Loucy (cell line): Measurements from ENCODE around the gene ANP32A.

Source experiments
- H2AFZ ChIP-seq: fragments of 200-600 bp; sonication (generic); 2 replicates; pipeline ENCODE4 v1.6.0; 2016; ENCODE audit warnings: antibody characterized with exemption, mild to moderate bottlenecking, low read length, moderate library complexity
- H3F3A ChIP-seq: fragments of 200-600 bp; 2 replicates; pipeline ENCODE4 v1.6.0; 2016; ENCODE audit warnings: antibody characterized with exemption, low read depth, mild to moderate bottlenecking
- H3K27me3 ChIP-seq: fragments of 200-600 bp; sonication (generic); 2 replicates; pipeline ENCODE4 v1.6.1; 2014; ENCODE audit warnings: low read length, mild to moderate bottlenecking; ENCODE audit not compliant: insufficient read depth, poor library complexity, severe bottlenecking
- H3K36me3 ChIP-seq: fragments of 200-600 bp; sonication (generic); 2 replicates; pipeline ENCODE4 v1.6.1; 2016; ENCODE audit warnings: low read length; ENCODE audit not compliant: insufficient read depth
- H3K4me1 ChIP-seq: fragments of 200-600 bp; sonication (generic); 2 replicates; pipeline ENCODE4 v1.5.1; 2014; ENCODE audit warnings: low read length, mild to moderate bottlenecking; ENCODE audit not compliant: insufficient read depth, poor library complexity, severe bottlenecking
- H3K4me2 ChIP-seq: fragments of 200-600 bp; sonication (generic); 2 replicates; pipeline ENCODE4 v1.6.0; 2014; ENCODE audit warnings: antibody characterized with exemption, low read length, low read depth, mild to moderate bottlenecking; ENCODE audit not compliant: poor library complexity, severe bottlenecking
- H3K4me3 ChIP-seq: fragments of 200-600 bp; sonication (generic); 2 replicates; pipeline ENCODE4 v1.5.1; 2014; ENCODE audit warnings: low read length, mild to moderate bottlenecking, mixed read lengths; ENCODE audit not compliant: poor library complexity, severe bottlenecking
- H3K79me2 ChIP-seq: fragments of 200-600 bp; sonication (generic); 2 replicates; pipeline ENCODE4 v1.6.1; 2014; ENCODE audit warnings: low read length; ENCODE audit not compliant: insufficient read depth
- H3K9ac ChIP-seq: fragments of 200-600 bp; sonication (generic); 2 replicates; pipeline ENCODE4 v1.6.0; 2014; ENCODE audit warnings: mild to moderate bottlenecking, low read depth, low read length, moderate library complexity; ENCODE audit not compliant: poor library complexity, severe bottlenecking
- H3K9me2 ChIP-seq: fragments of 200-600 bp; sonication (generic); replicated peaks from 2 replicates; pipeline ENCODE4 v1.6.1; 2016; ENCODE audit warnings: low read depth, low read length, mixed read lengths
- H3K9me3 ChIP-seq: fragments of 200-600 bp; sonication (generic); 2 replicates; pipeline ENCODE4 v1.6.1; 2014; ENCODE audit warnings: mild to moderate bottlenecking, antibody characterized with exemption, low read length, low read depth; ENCODE audit not compliant: insufficient read depth
- H4K20me1 ChIP-seq: fragments of 200-600 bp; sonication (generic); 2 replicates; pipeline ENCODE4 v1.6.0; 2014; ENCODE audit warnings: antibody characterized with exemption, low read length, mild to moderate bottlenecking; ENCODE audit not compliant: insufficient read depth, poor library complexity, severe bottlenecking
- CTCF ChIP-seq: fragments of 200-600 bp; sonication (generic); conservative IDR thresholded peaks from 2 replicates; pipeline ENCODE4 v1.5.1; 2014; ENCODE audit warnings: mild to moderate bottlenecking, antibody characterized with exemption, low read length
- EZH2phosphoT487 ChIP-seq: fragments of 200-600 bp; IDR thresholded peaks from 2 replicates; pipeline ENCODE4 v1.6.1; 2018; ENCODE audit warnings: antibody characterized with exemption, mild to moderate bottlenecking, moderate library complexity, borderline replicate concordance

Gene ANP32A

GRCh38 chr15:68776477-68777270 lies 44.0 kb downstream of the ANP32A start:
- H3K27me3 ChIP-seq, result no peaks in the 10 kb centered on the region
- no peak overlapping the region for H3K9ac ChIP-seq
- H3K4me3 ChIP-seq, result no peak overlapping the region
- no peaks in the 10 kb centered on the region for H3K9me2 ChIP-seq
- no peak overlapping the region for H3K4me2 ChIP-seq
- no peaks in the 10 kb centered on the region for H3F3A ChIP-seq
- no peaks in the 10 kb centered on the region for H3K4me1 ChIP-seq
- H2AFZ ChIP-seq, result no peak overlapping the region
- H3K9me3 ChIP-seq, result no peaks in the 10 kb centered on the region
- no peaks in the 10 kb centered on the region for H3K79me2 ChIP-seq
- TF ChIP-seq EZH2phosphoT487, result no peak
- H3K36me3 ChIP-seq, result peaks cover 48% of the 10 kb centered on the region
- H4K20me1 ChIP-seq, result no peaks in the 10 kb centered on the region

DNA sequence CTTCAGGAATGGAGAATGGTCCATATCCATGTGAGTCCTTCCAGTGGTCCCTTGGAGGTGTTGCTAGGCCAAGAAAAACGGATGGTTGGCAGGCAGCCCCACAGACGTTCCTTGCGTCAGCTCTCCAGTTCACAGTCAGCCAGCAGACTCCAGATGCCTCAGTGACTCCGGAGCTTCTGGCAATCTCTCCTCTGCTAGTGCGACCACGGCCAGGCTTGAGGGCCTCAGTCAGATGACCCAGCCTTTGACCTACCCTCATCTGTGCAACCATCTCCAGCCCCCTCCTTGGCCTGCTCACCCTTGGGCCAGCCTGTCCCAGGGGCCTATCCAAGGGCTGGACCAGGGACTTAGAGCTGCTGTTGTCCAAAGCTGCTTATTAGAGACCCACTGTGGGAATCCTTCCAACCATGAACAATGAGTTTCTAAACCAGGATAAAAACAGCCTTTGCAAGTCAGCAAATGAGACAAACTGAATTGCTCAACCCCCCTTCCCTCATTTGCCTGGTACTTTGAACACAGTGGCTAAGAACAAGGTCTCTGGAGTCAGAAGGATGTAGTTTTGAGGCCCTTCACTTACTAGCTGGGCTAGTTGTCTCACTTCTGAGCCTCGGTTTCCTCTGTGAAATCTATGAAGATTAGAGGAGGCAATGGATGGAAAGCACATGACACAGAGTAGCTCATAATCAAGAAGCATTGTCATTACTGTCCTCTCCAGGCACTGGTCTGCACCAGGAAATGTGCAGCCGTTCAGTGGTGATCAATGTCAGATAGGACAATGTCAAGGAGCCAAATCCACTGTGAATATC lies 44.8 kb downstream of the ANP32A start:
- H3K79me2 ChIP-seq, result no peaks in the 10 kb centered on the region
- no peak overlapping the region for H3K9ac ChIP-seq
- H3K4me3 ChIP-seq, result no peak overlapping the region
- no peak for TF ChIP-seq EZH2phosphoT487
- TF ChIP-seq CTCF, result no peak
- H3F3A ChIP-seq, result no peaks in the 10 kb centered on the region
- no peaks in the 10 kb centered on the region for H3K27me3 ChIP-seq
- H3K9me2 ChIP-seq, result no peaks in the 10 kb centered on the region
- H4K20me1 ChIP-seq, result no peaks in the 10 kb centered on the region
- no peaks in the 10 kb centered on the region for H3K4me1 ChIP-seq
- no peak overlapping the region for H3K4me2 ChIP-seq
- no peaks in the 10 kb centered on the region for H3K9me3 ChIP-seq
- H3K36me3 ChIP-seq, result peaks cover 40% of the 10 kb centered on the region
- H2AFZ ChIP-seq, result no peak overlapping the region

DNA sequence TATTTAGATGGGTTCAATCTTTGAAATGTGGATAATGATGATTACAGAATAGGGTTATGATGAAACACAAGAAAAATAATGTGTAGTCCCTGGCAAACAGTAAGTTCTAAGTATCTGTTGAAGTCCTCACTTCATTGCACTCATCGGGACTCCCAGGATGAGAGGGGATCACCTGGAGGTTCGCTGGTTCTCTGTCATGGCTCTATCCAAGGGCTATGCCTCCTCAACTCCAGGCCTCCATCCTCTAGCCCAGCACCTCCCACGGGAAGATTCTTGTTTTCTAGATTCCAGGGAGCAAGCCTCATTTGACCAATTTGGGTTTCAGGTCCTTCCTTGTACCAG lies 45.5 kb downstream of the ANP32A start:
- Histone ChIP-seq H3K4me2 (no peak overlapping the region), H3K79me2 (no peaks in the 10 kb centered on the region), H4K20me1 (no peaks in the 10 kb centered on the region), H3K27me3 (no peaks in the 10 kb centered on the region), H2AFZ (no peak overlapping the region), H3K4me1 (no peaks in the 10 kb centered on the region), H3K9me2 (no peaks in the 10 kb centered on the region), H3K4me3 (no peak overlapping the region), H3K9me3 (no peaks in the 10 kb centered on the region), H3F3A (no peaks in the 10 kb centered on the region), H3K9ac (no peak overlapping the region), H3K36me3 (peaks cover 33% of the 10 kb centered on the region; the same call in 1 of the 2 replicates)
- no peak for TF ChIP-seq CTCF
